Endothelial cell of umbilical vein (primary cell): ENCODE data around the gene AKAP6. TPM values are rescaled to one million over a fixed set of nuclear protein-coding genes. Genes with fewer than 3 reads are reported as not detected.

Experiments used
- BruUV-seq: library from RNA; stranded (reverse); fragments of 400-500 nt; replicated peaks from 2 replicates; lab custom pipeline; 2021; lab: Mats Ljungman, UMichigan
- CTCF ChIA-PET: fragments of 300-600, 350-600 bp; sonication (Branson Sonifier 250); formaldehyde crosslinking; loops from one replicate; lab custom pipeline; 2021; ENCODE audit warnings: antibody characterized with exemption, inconsistent platforms; lab: Charles Lee
- POLR2A ChIA-PET: fragments of 300-600, 350-600 bp; sonication (Branson Sonifier 250); formaldehyde crosslinking; loops from one replicate; lab custom pipeline; 2021; ENCODE audit warnings: antibody characterized with exemption, inconsistent platforms; lab: Charles Lee
- DNase-seq: peaks from one replicate; pipeline ENCODE4 v3.0.0-alpha.2; 2011; ENCODE audit warnings: low read depth, low spot score
- FAIRE-seq: peaks from 2 replicates; lab custom pipeline; 2011; peaks lifted over from hg19 to GRCh38; lab: Jason Lieb, UNC
- H2AFZ ChIP-seq: 2 replicates; pipeline ENCODE4 v1.6.0; 2012; ENCODE audit warnings: low read depth, low read length, control low read depth, inconsistent platforms
- H3K27ac ChIP-seq: 2 replicates; pipeline ENCODE4 v1.5.1; 2011; ENCODE audit warnings: low read depth, mild to moderate bottlenecking, control low read depth, low read length, moderate library complexity; ENCODE audit not compliant: insufficient read depth
- H3K27me3 ChIP-seq, 2 experiments: 2 replicates each; pipeline versions ENCODE4 v1.6.0 to v1.6.1; 2011; ENCODE audit warnings: low read length in 2 of 2, mixed read lengths in 1 of 2; ENCODE audit not compliant: control insufficient read depth in 2 of 2, insufficient read depth in 2 of 2
- H3K36me3 ChIP-seq, 2 experiments: 2 replicates in 1 of 2; 3 replicates in 1 of 2; pipeline ENCODE4 v1.5.1; 2011; ENCODE audit warnings: low read length in 2 of 2, mild to moderate bottlenecking in 1 of 2, moderate library complexity in 1 of 2; ENCODE audit not compliant: control insufficient read depth in 2 of 2, insufficient read depth in 2 of 2; ENCODE audit errors: extremely low read depth in 1 of 2
- H3K4me1 ChIP-seq: 3 replicates; pipeline ENCODE4 v1.5.1; 2011; ENCODE audit warnings: mild to moderate bottlenecking, low read length; ENCODE audit not compliant: control insufficient read depth, insufficient read depth; ENCODE audit errors: extremely low read depth
- H3K4me2 ChIP-seq: 2 replicates; pipeline ENCODE4 v1.6.1; 2011; ENCODE audit warnings: low read length, control low read depth, mixed read lengths; ENCODE audit not compliant: insufficient read depth
- H3K4me3 ChIP-seq, 3 experiments: fragments of 200-600 bp in 1 of 3; sonication (generic), shearing (Covaris generic) in 1 of 3; replicated peaks in 1 of 3; 2 replicates each; pipeline ENCODE4 v1.5.1; 2011 to 2016; ENCODE audit warnings: control low read depth in 3 of 3, low read length in 3 of 3, mild to moderate bottlenecking in 2 of 3, inconsistent platforms in 1 of 3, low read depth in 1 of 3, moderate library complexity in 1 of 3; ENCODE audit not compliant: insufficient read depth in 1 of 3
- H3K79me2 ChIP-seq: 2 replicates; pipeline ENCODE4 v1.6.0; 2012; ENCODE audit warnings: low read length, inconsistent platforms; ENCODE audit not compliant: control insufficient read depth, insufficient read depth
- H3K9ac ChIP-seq: replicated peaks from 2 replicates; pipeline ENCODE3; 2011; ENCODE audit warnings: low read length, control low read depth; ENCODE audit not compliant: insufficient read depth; ENCODE audit errors: extremely low read depth
- H3K9me1 ChIP-seq: replicated peaks from 3 replicates; pipeline ENCODE4 v1.6.0; 2011; ENCODE audit warnings: mild to moderate bottlenecking, low read length; ENCODE audit not compliant: control insufficient read depth, insufficient read depth; ENCODE audit errors: extremely low read depth
- H3K9me3 ChIP-seq: replicated peaks from 2 replicates; pipeline ENCODE4 v1.5.1; 2012; ENCODE audit warnings: low read length, inconsistent platforms; ENCODE audit not compliant: control insufficient read depth, insufficient read depth
- H4K20me1 ChIP-seq: replicated peaks from 2 replicates; pipeline ENCODE3; 2011; ENCODE audit warnings: mild to moderate bottlenecking, low read length; ENCODE audit not compliant: control insufficient read depth, insufficient read depth; ENCODE audit errors: extremely low read depth
- CTCF ChIP-seq, 2 donors: IDR thresholded peaks; 1 replicate in 1 of 2; 2 replicates in 1 of 2; pipeline ENCODE4 v1.5.1; 2011; ENCODE audit warnings: low read length in 2 of 2, mild to moderate bottlenecking in 2 of 2, moderate library complexity in 2 of 2, control low read depth in 1 of 2, inconsistent platforms in 1 of 2, low read depth in 1 of 2; ENCODE audit not compliant: insufficient read depth in 1 of 2; ENCODE audit errors: extremely low read depth in 1 of 2
- EZH2 ChIP-seq: IDR thresholded peaks from 2 replicates; pipeline ENCODE4 v1.6.1; 2012; ENCODE audit warnings: borderline replicate concordance, low read depth, mild to moderate bottlenecking, moderate library complexity, low read length, inconsistent platforms; ENCODE audit not compliant: severe bottlenecking
- FOS ChIP-seq: IDR thresholded peaks from 2 replicates; pipeline ENCODE4 v1.6.1; 2011; ENCODE audit warnings: mild to moderate bottlenecking, low read length, moderate library complexity, borderline replicate concordance; ENCODE audit not compliant: insufficient read depth
- GATA2 ChIP-seq: IDR thresholded peaks from 2 replicates; pipeline ENCODE4 v1.7.0; 2011; ENCODE audit warnings: low read depth, mild to moderate bottlenecking, moderate library complexity, mixed read lengths, low read length; ENCODE audit not compliant: insufficient read length, insufficient read depth
- JUN ChIP-seq: IDR thresholded peaks from 2 replicates; pipeline ENCODE4 v1.6.1; 2011; ENCODE audit warnings: borderline replicate concordance, low read depth; ENCODE audit not compliant: insufficient read length, insufficient read depth
- MAX ChIP-seq: IDR thresholded peaks from 2 replicates; pipeline ENCODE4 v1.6.1; 2011; ENCODE audit not compliant: insufficient read depth, insufficient read length
- MYC ChIP-seq: IDR thresholded peaks from one replicate; pipeline ENCODE4 v1.6.1; 2011; ENCODE audit warnings: mild to moderate bottlenecking, low read depth, low read length
- POLR2A ChIP-seq: IDR thresholded peaks from 2 replicates; pipeline ENCODE4 v1.6.1; 2012; ENCODE audit warnings: low read depth, mild to moderate bottlenecking, control low read depth, low read length
- POLR2AphosphoS5 ChIP-seq: IDR thresholded peaks from 2 replicates; pipeline ENCODE4 v1.6.1; 2012; ENCODE audit warnings: low read depth, mild to moderate bottlenecking, control low read depth, low read length, moderate library complexity; ENCODE audit not compliant: insufficient read depth
- dilution Hi-C: fragments of 300-500 bp; cut with MboI; formaldehyde crosslinking; loops from one replicate; pipeline ENCODE4 v1.15.0; 2019; ENCODE audit warnings: low sequenced_read_pairs; ENCODE audit not compliant: extremely low pct_ligation_motif_present
- intact Hi-C: fragments of 100-400 bp; cut with micrococcal nuclease; formaldehyde crosslinking; loops from one replicate; pipeline ENCODE4 v1.10.0; 2022
- polyA plus RNA-seq, 4 experiments: library from polyadenylated mRNA; depleted of rRNA in 3 of 4; stranded (reverse) in 3 of 4; unstranded in 1 of 4; fragments of >200 nt; gene quantifications; 2 replicates each; pipeline versions ENCODE4 v1.2.1 to v1.2.3, GENCODE V29; 2011 to 2012; ENCODE audit warnings: missing spikeins in 1 of 4
- total RNA-seq: library from RNA; stranded (reverse); gene quantifications from 2 replicates; pipeline ENCODE4 v1.2.3, GENCODE V29; 2021

Gene AKAP6
- total and polyA plus RNA-seq, 2 donors (not counting 3 experiments of a cell fraction or from before 2014, with no cell fraction given) = 0.03 to 0.49 TPM

GRCh38 chr14:32537166-32537565 lies 208.1 kb downstream of the AKAP6 start:
- Histone ChIP-seq H3K79me2 (no peaks in the 10 kb centered on the region), H3K27ac (no peak overlapping the region), H3K9me3 (no peaks in the 10 kb centered on the region), H3K4me3 (no peak overlapping the region), H3K4me2 (no peak overlapping the region), H2AFZ (no peak overlapping the region), H3K27me3 (no peaks in the 10 kb centered on the region), H3K9ac (no peak overlapping the region), H3K9me1 (no peaks in the 10 kb centered on the region), H3K36me3 (no peaks in the 10 kb centered on the region), H3K4me1 (no peaks in the 10 kb centered on the region), H4K20me1 (no peaks in the 10 kb centered on the region)
- DNase-seq = no peak
- intact Hi-C loops (no loop called here), dilution Hi-C loops (no loop called here)
- no TSS peak for BruUV-seq
- POLR2A ChIA-PET = no interaction called here
- CTCF ChIA-PET = no interaction called here
- FAIRE-seq = no peak
- TF ChIP-seq FOS (no peak), POLR2AphosphoS5 (no peak), CTCF (IDR thresholded peaks at IDR 0.05; ENCODE audit: extremely low read depth in 1 of 2, insufficient read depth in 1 of 2, low read depth in 1 of 2, low read length in 2 of 2) (no peak), JUN (no peak), GATA2 (no peak), EZH2 (no peak), POLR2A (no peak), MYC (no peak), MAX (no peak)
